Measurements from ENCODE around the gene SLFNL1.

The SLFNL1 gene

DNA sequence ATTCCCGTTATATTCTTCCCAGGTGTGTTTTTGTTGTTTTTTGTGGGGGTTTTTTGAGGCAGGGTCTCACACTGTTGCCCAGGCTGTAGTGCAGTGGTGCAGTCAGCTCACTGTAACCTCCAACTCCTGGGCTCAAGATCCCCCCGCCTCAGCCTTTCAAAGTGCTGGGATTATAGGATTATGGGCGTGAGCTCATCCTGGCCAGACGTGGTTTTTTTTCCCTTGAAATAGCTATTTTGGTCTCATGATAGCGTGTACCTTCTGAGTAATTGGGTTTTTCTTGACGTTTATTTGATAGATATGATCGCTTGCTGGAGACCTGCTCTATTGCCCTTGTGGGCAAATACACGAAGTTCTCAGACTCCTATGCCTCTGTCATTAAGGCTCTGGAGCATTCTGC is 24.4 kb downstream of the SLFNL1 start:
- DNase-seq (ENCODE audit: low read depth, low spot score), result no peak
- no peak overlapping the region for H3K4me3 ChIP-seq (ENCODE audit: low read depth, low read length)
- in situ Hi-C loops (cut with HindIII; ENCODE audit: low sequenced_read_pairs), result no loop called here
- TF ChIP-seq, protein P1, sequence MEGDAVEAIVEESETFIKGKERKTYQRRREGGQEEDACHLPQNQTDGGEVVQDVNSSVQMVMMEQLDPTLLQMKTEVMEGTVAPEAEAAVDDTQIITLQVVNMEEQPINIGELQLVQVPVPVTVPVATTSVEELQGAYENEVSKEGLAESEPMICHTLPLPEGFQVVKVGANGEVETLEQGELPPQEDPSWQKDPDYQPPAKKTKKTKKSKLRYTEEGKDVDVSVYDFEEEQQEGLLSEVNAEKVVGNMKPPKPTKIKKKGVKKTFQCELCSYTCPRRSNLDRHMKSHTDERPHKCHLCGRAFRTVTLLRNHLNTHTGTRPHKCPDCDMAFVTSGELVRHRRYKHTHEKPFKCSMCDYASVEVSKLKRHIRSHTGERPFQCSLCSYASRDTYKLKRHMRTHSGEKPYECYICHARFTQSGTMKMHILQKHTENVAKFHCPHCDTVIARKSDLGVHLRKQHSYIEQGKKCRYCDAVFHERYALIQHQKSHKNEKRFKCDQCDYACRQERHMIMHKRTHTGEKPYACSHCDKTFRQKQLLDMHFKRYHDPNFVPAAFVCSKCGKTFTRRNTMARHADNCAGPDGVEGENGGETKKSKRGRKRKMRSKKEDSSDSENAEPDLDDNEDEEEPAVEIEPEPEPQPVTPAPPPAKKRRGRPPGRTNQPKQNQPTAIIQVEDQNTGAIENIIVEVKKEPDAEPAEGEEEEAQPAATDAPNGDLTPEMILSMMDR (IDR thresholded peaks at IDR 0.05; ENCODE audit: low read depth, low read length), result no peak

DNA sequence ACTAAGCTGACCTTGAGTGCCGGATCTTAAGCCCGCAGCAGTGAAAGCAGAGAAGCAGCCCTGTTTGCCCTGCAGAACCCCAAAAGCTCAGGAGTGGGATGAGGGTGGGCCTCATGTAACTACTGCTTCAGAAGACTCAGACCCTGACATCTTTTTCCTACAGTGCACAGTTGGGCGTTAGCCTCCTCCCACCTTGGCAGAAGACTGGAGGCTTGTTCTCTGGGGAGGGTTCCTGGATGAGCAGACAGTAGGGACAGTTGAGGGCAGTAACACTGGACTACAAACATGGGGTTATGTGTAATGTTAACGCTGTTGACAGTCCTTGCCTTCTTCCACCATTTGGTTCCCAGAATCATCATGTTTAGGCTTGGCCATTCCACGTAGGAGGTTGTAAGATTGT is 32.5 kb downstream of the SLFNL1 start:
- in situ Hi-C loops (cut with HindIII; ENCODE audit: low sequenced_read_pairs), result no loop called here
- H3K4me3 ChIP-seq (ENCODE audit: low read depth, low read length), result no peak overlapping the region
- TF ChIP-seq, protein P1 (IDR thresholded peaks at IDR 0.05; ENCODE audit: low read depth, low read length), result no peak
- DNase-seq (ENCODE audit: low read depth, low spot score), result no peak

DNA sequence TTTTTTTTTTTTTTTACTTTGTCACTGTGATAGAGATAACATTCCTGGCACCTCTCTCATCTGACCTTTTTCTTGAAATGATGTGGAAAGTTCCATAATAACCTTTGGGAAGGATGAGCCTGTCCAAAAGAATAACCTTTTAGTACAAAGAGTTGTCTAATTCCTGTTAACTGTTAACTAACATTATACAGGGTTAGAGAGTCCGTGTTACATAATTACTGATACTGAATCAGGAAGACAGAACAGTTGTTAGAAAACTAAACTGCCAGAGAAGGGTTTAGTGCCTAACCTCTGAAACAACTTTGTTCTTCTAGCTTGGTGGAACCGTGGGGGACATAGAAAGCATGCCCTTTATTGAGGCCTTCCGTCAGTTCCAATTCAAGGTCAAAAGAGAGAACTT is 33.2 kb downstream of the SLFNL1 start:
- TF ChIP-seq, protein P1 (IDR thresholded peaks at IDR 0.05; ENCODE audit: low read depth, low read length), result no peak
- in situ Hi-C loops (cut with HindIII; ENCODE audit: low sequenced_read_pairs), result no loop called here
- H3K4me3 ChIP-seq (ENCODE audit: low read depth, low read length), result no peak overlapping the region
- no peak for DNase-seq (ENCODE audit: low read depth, low spot score)

DNA sequence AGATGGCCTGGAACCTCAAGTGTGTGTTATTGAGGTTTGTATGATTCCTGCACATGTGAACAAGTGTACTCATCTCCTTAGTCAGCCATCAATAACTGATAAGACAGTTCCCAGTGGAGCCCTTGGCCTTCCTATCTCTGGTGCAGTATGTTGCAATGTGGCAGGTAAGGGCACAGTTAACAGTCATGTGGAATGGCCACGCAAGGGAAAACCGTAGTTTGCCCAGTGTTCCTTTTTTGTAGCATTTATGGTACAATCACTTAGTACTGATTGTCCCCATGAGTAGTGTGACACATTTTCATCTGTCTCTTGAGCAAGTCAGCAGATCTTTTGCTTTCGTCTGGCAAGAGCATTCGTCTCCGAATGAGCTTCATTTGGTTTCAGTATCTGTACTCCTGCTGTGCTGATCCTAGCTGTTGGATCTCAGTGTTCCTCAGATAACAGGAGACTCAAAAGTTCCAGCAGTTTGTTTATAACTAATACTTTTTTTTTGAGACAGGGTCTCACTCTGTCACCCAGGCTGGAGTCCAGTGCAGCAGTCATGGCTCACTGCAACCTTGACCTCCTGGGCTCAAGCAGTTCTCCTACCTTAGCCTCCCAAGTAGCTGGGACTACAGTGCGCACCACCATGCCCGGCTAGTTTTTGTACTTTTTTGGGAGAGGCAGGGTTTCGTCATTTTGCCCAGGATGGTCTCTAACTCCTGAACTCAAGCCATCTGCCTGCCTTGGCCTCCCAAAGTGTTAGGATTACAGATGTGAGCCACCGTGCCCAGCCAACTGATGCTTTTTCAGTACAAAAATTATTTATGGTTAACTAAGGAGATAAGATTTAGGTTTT is 33.9 kb downstream of the SLFNL1 start:
- in situ Hi-C loops (cut with HindIII; ENCODE audit: low sequenced_read_pairs), result no loop called here
- TF ChIP-seq, protein P1 (IDR thresholded peaks at IDR 0.05; ENCODE audit: low read depth, low read length), result no peak

DNA sequence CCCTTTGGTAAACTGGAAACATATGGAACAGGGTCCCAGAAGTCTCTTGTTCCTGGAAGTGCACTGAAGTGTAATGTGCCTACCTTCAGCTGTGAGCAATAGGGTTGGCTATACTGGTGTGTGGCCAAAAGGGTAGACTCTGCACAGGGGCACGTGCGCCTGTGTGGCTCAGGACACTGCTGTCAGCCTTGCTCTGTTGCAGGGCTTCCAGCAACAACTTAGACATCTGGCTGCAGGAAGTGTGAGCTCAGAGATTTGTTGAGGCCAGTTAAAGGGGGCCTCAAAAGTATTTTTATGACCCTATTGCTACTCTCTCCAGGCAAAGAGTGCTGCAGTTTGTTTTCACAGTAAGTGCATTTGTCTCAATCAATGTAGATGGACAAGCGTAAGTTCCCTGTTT is 34.6 kb downstream of the SLFNL1 start:
- in situ Hi-C loops (cut with HindIII; ENCODE audit: low sequenced_read_pairs), result no loop called here
- TF ChIP-seq, protein P1 (IDR thresholded peaks at IDR 0.05; ENCODE audit: low read depth, low read length), result no peak
- no peak for DNase-seq (ENCODE audit: low read depth, low spot score)
- no peak overlapping the region for H3K4me3 ChIP-seq (ENCODE audit: low read depth, low read length)

More for the DNA sequence above, 33.9 kb downstream of the SLFNL1 start:
- DNase-seq (ENCODE audit: low read depth, low spot score), result no peak
- H3K4me3 ChIP-seq (ENCODE audit: low read depth, low read length), result no peak overlapping the region

DNA sequence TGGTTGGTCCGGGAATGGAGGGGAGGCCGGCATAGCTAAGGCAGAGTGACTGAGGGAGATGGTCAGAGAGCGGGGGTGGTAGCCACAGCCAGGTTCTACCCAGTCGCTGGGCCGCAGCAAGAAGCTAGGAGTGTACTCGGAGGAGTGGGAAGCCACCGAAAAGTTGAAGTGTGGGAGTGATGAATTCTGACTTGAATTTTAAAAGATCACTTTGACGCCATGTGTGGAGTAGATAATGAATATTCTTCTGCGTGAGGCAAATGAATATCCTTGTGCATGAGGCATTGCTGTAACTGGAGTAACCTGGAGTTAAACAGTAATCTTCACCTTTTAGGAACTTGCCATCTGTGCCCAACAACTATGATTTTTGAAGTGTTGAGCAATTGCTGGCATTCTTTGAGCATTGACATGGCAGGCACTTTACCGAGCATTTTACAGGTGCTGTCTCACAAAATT is 35.2 kb downstream of the SLFNL1 start:
- no peak overlapping the region for H3K4me3 ChIP-seq (ENCODE audit: low read depth, low read length)
- TF ChIP-seq, protein P1 (IDR thresholded peaks at IDR 0.05; ENCODE audit: low read depth, low read length), result no peak
- in situ Hi-C loops (cut with HindIII; ENCODE audit: low sequenced_read_pairs), result no loop called here
- no peak for DNase-seq (ENCODE audit: low read depth, low spot score)

Measured in astrocyte of the spinal cord (primary cell).